ENCODE results near the gene GAB3. TPM values are rescaled to one million over a fixed set of nuclear protein-coding genes. Genes with fewer than 3 reads are reported as not detected.

GAB3 gene
- total RNA-seq (ENCODE audit: insufficient read depth, low replicate concordance): 7.0 TPM

DNA sequence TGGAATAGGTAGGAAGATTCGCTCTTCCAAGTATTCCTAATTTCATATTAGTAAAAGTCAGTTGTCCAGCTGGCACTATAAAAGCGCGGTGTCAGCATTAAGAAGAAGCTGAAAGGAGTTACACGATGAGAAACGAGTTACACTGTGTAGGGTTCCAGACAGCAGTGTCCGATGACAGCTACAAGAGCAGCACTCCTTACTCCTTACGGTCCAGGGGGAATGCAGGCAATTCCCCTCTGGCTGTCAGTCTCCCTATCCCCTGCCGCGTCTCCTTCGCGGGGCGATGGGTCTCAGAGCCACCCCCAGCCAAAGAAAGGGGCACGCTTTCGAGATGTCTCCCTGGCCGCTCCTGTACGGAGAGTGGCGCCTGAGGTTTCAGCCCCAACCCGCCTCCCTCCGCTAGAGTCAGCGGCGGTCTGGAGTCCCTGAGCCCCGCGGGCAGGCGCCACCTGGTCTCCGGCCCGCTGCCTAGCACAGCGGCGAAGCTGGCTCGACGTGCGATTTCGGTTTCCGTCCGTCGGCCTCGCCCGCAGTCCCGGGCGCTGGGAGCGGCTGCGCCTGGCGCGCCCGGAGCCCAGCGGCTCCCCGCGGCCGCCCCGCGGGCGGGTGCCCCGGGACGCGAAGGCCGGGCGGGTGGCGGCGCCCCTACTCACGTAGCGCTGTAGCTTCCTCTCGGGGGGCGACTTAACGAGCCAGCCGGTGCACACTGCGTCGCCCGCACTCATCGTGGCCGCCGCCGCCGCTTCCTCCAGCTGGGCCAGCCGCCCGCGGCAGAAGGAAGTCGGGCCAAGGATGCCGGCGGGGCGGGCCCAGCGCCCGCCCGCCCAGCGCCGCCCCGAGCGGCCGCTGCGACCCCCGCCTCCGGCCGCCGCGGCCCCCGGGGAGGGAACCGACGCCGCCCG is at the start of gene GAB3:
Gene GAB3 (minus strand): TSS at position 777 of the 902 bp plus-strand sequence. CDS start 52 bp downstream, at position 725.
- no peak for DNase-seq (ENCODE audit: low spot score)

- DNase-seq (ENCODE audit: low spot score): no peak
Measured at GRCh38 chrX:154799556-154800348, 48.9 kb upstream of the GAB3 start.

GRCh38 chrX:154797006-154797405 is 46.1 kb upstream of the GAB3 start:
- DNase-seq (ENCODE audit: low spot score): no peak

DNA sequence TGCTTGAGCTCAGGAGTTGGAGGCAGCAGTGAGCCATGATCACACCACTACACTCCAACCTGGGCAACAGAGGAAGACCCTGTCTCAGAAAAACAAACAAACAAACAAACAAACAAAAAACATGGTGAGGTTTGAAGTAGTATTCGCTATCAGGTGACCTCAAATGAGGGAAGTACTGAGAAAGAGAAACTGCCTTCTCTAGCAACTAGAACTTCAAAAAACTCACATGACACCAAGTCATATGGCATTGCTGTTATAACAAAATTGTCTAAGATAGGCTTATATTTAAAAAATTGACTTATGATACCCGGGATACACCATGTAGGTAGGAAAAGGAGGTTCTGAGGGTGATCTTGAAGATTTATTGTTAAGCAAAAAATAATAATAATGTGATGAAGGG is 44.1 kb upstream of the GAB3 start:
- no peak for DNase-seq (ENCODE audit: low spot score)

- no peak for DNase-seq (ENCODE audit: low spot score)
Measured at GRCh38 chrX:154793084-154793795, 42.4 kb upstream of the GAB3 start.

GRCh38 chrX:154791939-154792338 is 41.1 kb upstream of the GAB3 start:
- no peak for DNase-seq (ENCODE audit: low spot score)

DNA sequence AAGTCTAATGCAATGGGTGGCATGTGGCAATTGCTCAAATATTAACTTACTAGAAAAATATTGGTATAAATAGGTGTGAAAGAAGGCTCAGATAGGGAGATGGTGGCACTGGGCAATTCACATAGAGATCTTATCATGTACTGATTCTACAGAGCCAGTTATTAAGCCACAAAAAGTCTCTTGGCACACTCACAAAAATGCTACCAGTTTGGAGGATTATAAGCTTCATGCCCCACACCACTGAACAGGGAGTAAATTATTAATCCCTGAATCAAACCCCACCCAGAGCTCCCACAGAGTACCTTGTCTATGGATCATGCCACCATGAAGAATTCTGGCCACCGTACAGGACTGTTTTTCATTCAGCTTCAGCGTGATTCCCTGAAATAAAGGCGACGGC is 40.6 kb upstream of the GAB3 start:
- DNase-seq (ENCODE audit: low spot score): no peak

- DNase-seq (ENCODE audit: low spot score): peak; percentile 4
Measured at GRCh38 chrX:154785716-154786115, 34.8 kb upstream of the GAB3 start.

DNA sequence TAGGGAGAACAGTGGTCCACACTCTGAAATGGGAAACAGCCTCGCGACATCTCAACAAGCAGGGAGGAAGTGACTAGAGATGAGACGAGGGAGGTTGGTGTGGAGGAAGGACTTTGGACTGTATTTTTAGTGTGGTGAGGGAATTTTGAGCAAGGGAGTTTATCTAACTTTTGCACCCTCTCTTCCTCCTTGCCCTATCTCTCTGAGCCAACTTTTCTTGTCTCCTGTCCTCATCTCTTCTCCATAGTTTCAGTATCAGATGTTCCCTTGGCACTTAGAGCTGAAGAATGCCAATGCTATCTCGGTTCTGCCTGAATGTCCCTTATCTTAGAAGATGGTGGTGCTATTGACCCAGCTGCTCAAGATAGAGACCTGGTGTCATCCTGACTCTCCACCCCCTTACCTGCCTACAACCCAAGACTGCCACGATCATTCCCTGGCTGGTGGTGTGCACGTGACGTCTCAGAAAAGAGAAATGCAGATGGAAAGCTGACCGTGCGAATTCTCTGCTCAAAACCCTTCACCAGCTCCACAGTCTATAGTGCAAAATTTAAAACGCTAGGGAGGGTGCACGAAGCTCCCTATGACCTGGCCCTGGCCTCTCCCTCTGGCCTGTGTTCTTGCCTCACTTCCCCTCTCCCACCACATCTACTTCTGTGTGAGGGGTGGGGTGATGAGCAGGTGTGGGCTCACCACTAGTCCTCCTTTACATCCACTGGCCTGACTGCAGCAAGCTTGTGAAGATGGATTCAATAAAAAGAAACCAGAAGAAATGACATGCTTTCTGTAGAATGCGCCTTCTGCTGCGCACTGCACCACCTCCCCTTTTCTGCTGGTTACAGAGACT is 33.5 kb upstream of the GAB3 start:
- no peak for DNase-seq (ENCODE audit: low spot score)

DNA sequence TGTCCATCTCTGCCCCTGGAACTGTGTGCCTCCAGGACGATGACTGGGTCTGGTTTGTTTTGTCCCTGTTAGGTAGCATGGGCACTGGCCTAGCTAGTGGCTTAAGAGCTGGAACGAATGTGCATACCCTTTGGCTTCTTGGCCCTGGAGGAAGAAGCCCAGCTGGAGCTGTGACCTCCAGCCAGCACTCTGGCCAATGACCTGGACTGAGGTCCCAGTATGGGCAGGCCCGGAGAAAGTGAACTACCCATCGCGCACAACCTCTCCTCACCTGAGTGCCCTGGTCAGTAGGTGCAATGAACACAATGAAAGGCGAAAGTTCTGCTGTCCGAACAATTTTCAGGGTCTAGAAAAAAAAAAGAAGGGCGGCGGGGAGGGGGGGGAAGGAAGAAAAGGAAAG is 30.1 kb upstream of the GAB3 start:
- no peak for DNase-seq (ENCODE audit: low spot score)

- DNase-seq (ENCODE audit: low spot score): no peak
Measured at GRCh38 chrX:154779261-154779660, 28.4 kb upstream of the GAB3 start.

DNA sequence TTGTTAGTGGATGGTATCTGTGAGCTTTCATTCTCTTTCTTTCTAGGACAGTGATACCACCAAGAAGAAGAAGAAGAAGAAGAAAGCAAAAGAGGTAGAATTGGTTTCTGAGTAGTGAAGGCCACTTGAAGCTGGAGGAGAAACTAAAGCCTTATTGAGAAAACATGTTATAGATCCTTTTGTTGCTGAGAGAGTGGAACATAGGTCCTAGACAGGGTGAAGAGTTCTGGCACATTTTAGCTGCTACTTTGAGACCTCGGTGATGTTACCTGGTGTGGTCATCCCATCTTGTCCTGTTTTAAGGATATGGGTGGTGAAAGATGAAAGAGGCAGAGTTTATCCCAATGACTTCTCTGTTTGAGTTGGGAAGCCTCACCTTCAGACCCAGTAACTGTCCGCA is 25.9 kb upstream of the GAB3 start:
- no peak for DNase-seq (ENCODE audit: low spot score)

DNA sequence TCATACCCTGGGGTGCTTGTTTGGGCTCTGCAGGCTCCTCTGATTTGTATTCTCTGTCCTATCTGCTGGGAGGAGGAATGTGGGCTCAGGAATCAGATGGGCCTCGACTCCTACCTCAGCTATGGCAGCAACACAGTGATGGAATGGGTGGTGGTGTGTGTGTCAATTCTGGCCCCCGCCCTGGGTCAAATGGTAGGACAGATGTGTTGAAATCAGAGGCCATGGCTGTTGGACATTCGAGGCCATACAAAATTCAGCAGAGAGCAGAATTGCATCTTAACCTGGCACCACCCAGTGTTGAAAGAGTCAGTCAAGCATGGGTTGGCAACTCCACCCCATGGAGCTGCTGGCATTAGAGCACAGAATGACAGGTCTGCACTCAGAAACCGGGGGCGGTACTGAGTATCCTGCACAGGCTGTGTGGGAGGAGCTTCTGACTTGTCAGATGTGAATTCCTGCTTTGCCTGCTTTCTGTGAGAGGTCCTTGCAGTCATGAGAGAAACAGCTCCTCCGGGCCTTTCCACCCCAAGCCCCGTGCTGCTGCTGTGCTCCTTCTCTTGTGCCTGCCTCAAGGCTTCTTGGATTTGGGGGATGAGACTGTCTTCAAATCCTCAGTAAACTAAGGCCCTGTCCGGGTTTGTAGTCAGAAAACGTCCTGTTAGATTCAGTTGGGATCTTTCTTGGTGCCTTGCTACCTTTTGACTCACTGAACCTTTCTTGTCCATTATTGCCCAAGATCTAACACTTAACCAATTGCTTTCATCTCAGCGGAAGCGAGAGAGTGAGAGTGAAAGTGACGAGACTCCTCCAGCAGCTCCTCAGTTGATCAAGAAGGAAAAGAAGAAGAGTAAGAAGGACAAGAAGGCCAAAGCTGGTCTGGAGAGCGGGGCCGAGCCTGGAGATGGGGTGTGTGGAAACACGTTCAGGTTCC is 24.8 kb upstream of the GAB3 start:
- DNase-seq (ENCODE audit: low spot score): no peak

DNA sequence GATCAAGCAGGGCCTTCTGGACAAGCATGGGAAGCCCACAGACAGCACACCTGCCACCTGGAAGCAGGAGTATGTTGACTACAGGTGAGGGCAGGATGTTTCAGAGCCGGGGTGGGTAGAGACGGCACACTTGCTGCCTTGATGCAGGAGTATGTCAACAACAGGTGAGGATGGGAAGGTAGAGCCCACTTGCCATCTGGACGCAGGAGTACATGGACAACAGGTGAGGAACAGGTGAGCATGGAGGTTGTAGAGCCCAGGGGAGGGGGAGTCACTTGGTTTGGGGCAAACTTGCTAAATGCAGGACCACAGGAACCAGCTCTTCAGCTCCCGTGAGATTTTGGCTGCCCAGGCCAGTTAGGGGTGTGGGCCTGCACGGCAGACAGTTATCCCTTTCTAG is 23.7 kb upstream of the GAB3 start:
- no peak for DNase-seq (ENCODE audit: low spot score)

DNA sequence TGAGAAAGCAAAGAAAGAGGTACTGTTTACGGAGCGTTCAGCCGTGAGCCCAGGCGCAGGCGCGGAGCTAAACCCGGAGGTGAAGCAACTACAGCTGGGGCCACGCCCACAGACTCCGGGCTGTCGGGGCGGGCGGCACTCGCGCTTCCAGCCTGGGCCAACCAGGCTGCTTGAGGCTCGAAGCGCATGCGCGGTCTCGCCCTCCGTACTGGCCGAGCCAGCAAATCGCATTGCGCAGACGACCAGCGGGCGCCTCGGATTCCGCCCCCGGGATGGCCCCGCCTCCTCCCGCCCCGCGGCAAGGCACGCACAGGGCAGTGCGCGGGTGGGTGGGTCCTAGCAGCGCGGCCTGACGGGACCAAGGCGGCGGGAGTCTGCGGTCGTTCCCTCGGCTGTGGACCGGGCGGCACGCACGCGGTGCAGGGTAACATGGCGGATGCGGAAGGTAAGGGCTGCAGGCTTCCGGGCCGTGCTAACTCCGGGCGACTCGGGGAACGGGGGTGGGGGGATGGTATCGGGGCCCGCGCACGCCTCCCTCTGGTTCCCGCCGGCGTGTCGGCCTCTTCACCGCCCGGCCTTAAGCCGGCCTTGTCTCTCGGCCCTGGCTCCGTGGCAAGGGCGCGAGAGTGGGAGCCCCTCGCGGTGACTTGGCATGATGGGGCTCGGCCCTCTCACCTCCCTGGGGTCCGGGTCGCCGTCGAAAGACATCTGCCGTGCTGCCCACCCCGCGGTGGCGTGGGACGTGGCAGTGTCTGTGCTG is 11.8 kb upstream of the GAB3 start, which contains the start of gene DKC1:
Gene DKC1 (plus strand): TSS at position 328 of the 760 bp plus-strand sequence. CDS start 102 bp downstream, at position 430.
- peak; percentile 97 for DNase-seq (ENCODE audit: low spot score)

DNA sequence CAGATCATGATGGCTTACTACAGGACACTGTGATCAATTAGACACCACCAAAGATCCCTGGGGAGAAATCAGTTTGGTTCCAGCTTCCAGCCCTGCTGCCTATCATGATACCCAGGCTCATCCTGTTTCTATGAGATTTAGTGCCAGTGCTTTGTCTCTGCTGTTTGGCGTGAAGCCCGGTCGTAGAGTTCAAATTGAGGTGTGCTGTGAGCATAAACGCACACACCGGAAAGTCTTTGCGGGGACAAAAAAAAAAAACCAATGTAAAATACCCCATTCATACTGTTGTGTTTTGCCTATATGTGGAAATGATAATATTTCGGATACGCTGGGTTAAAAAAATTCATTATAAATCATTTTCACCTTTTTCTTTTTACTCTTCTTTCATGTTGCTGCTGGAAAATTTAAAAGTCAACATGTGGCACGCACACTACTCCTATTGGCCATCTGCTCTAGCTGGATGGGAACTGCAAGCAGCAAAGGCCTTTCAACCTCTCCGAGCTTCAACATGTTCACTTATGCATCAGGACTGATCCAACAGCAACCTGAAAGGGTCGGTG is 11.2 kb upstream of the GAB3 start:
- no peak for DNase-seq (ENCODE audit: low spot score)

DNA sequence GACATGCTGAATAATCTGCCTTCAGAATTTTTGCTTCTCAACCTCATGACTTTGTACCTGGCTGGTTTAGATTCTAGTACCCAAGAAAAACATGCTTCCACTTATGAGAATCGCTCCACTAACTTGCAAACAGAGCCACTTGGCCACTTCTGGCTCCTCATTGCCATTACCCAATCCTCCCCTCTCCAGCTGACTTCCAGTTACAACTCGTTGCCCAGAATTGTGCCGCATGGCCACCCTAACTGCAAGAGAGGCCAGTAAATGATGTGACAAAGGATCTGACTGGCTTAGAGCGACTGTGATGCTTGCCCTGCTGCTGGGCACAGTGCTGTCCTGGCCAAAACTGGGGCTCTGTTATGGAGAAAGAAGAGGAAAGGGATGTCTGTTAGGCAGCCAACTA is 7.8 kb upstream of the GAB3 start:
- DNase-seq (ENCODE audit: low spot score): no peak

GRCh38 chrX:154751669-154752271 is 893 bp upstream of the GAB3 start:
- no peak for DNase-seq (ENCODE audit: low spot score)
